Mucosa of rectum (tissue), 2 donors: ENCODE measurements around the gene PLCXD3.

Experiments
- H3K27ac ChIP-seq, 2 donors: one replicate each; pipeline ENCODE4 v1.7.0; 2013; ENCODE audit warnings: inconsistent platforms in 2 of 2, low read depth in 2 of 2, low read length in 2 of 2
- H3K27me3 ChIP-seq, 2 donors: one replicate each; pipeline ENCODE4 v1.7.0; 2013; ENCODE audit warnings: low read length in 2 of 2; ENCODE audit not compliant: control insufficient read depth in 2 of 2, insufficient read depth in 2 of 2
- H3K36me3 ChIP-seq, 2 donors: one replicate each; pipeline ENCODE4 v1.7.0; 2013; ENCODE audit warnings: low read length in 2 of 2; ENCODE audit not compliant: control insufficient read depth in 2 of 2, insufficient read depth in 2 of 2
- H3K4me1 ChIP-seq, 2 donors: one replicate each; pipeline ENCODE4 v1.7.0; 2013; ENCODE audit warnings: low read length in 2 of 2, mild to moderate bottlenecking in 1 of 2; ENCODE audit not compliant: control insufficient read depth in 2 of 2, insufficient read depth in 2 of 2
- H3K4me3 ChIP-seq, 2 donors: one replicate each; pipeline ENCODE4 v1.7.0; 2013; ENCODE audit warnings: low read length in 2 of 2
- H3K9ac ChIP-seq, 2 donors: one replicate each; pipeline ENCODE4 v1.7.0; 2013; ENCODE audit warnings: low read length in 2 of 2, low read depth in 1 of 2, mild to moderate bottlenecking in 1 of 2
- H3K9me3 ChIP-seq, 2 donors: one replicate each; pipeline ENCODE4 v1.7.0; 2013; ENCODE audit warnings: low read length in 2 of 2; ENCODE audit not compliant: control insufficient read depth in 2 of 2
- donor health status: healthy.
- donor health status: Normal muscosa, but diverticular disease.

The PLCXD3 gene

GRCh38 chr5:41510176-41510831 lies at the start of gene PLCXD3:
Gene PLCXD3, minus strand, starts transcription at chr5:41510601. Its CDS starts 75 bp downstream, at chr5:41510526.
- no peak within 1 kb of the TSS for H3K27ac ChIP-seq
- H3K4me3 ChIP-seq = peak within 1 kb of the TSS; percentile 37 to 56
- H3K36me3 ChIP-seq = no peaks in the 10 kb centered on the region
- no peaks in the 10 kb centered on the region for H3K9me3 ChIP-seq
- no peaks in the 10 kb centered on the region for H3K4me1 ChIP-seq
- peaks cover 7 to 13% of the 10 kb centered on the region in 2 donors for H3K27me3 ChIP-seq
- H3K9ac ChIP-seq = no peak within 1 kb of the TSS

GRCh38 chr5:41559184-41559583 lies 48.8 kb upstream of the PLCXD3 start:
- Histone ChIP-seq H3K9me3 (no peaks in the 10 kb centered on the region), H3K27me3 (no peaks in the 10 kb centered on the region), H3K27ac (no peak overlapping the region), H3K4me3 (no peak overlapping the region), H3K4me1 (no peaks in the 10 kb centered on the region), H3K36me3 (no peaks in the 10 kb centered on the region), H3K9ac (no peak overlapping the region)

GRCh38 chr5:41558295-41558694 lies 47.9 kb upstream of the PLCXD3 start:
- Histone ChIP-seq H3K36me3 (no peaks in the 10 kb centered on the region), H3K9ac (no peak overlapping the region), H3K4me1 (no peaks in the 10 kb centered on the region)

GRCh38 chr5:41547991-41548390 lies 37.6 kb upstream of the PLCXD3 start:
- Histone ChIP-seq H3K27me3 (no peaks in the 10 kb centered on the region), H3K27ac (no peak overlapping the region), H3K4me1 (no peaks in the 10 kb centered on the region), H3K4me3 (no peak overlapping the region), H3K9me3 (no peaks in the 10 kb centered on the region), H3K36me3 (no peaks in the 10 kb centered on the region), H3K9ac (no peak overlapping the region)

More at GRCh38 chr5:41558295-41558694, 47.9 kb upstream of the PLCXD3 start:
- no peak overlapping the region for H3K4me3 ChIP-seq
- no peak overlapping the region for H3K27ac ChIP-seq
- no peaks in the 10 kb centered on the region for H3K9me3 ChIP-seq
- H3K27me3 ChIP-seq = no peaks in the 10 kb centered on the region

- no peaks in the 10 kb centered on the region for H3K27me3 ChIP-seq
- H3K4me3 ChIP-seq = no peak overlapping the region
- H3K4me1 ChIP-seq = no peaks in the 10 kb centered on the region
- no peak overlapping the region for H3K27ac ChIP-seq
- no peak overlapping the region for H3K9ac ChIP-seq
- no peaks in the 10 kb centered on the region for H3K36me3 ChIP-seq
- H3K9me3 ChIP-seq = no peaks in the 10 kb centered on the region
These were observed 31.8 kb upstream of the PLCXD3 start for GRCh38 chr5:41542183-41542582.

- H3K9me3 ChIP-seq = no peaks in the 10 kb centered on the region
These were observed 29.1 kb upstream of the PLCXD3 start for GRCh38 chr5:41539454-41539853.

GRCh38 chr5:41537581-41537980 lies 27.2 kb upstream of the PLCXD3 start:
- H3K9me3 ChIP-seq = no peaks in the 10 kb centered on the region
- no peak overlapping the region for H3K4me3 ChIP-seq
- no peaks in the 10 kb centered on the region for H3K36me3 ChIP-seq
- H3K9ac ChIP-seq = no peak overlapping the region
- H3K27me3 ChIP-seq = no peaks in the 10 kb centered on the region
- no peaks in the 10 kb centered on the region for H3K4me1 ChIP-seq
- no peak overlapping the region for H3K27ac ChIP-seq

More at GRCh38 chr5:41539454-41539853, 29.1 kb upstream of the PLCXD3 start:
- Histone ChIP-seq H3K4me3 (no peak overlapping the region), H3K4me1 (no peaks in the 10 kb centered on the region), H3K27me3 (no peaks in the 10 kb centered on the region), H3K9ac (no peak overlapping the region), H3K36me3 (no peaks in the 10 kb centered on the region), H3K27ac (no peak overlapping the region)

- no peaks in the 10 kb centered on the region for H3K36me3 ChIP-seq
- H3K9me3 ChIP-seq = peaks cover 0 to 2% of the 10 kb centered on the region in 2 donors
- H3K4me3 ChIP-seq = no peak overlapping the region
- no peak overlapping the region for H3K27ac ChIP-seq
- H3K4me1 ChIP-seq = no peaks in the 10 kb centered on the region
- no peak overlapping the region for H3K9ac ChIP-seq
- no peaks in the 10 kb centered on the region for H3K27me3 ChIP-seq
These were observed 22.1 kb upstream of the PLCXD3 start for GRCh38 chr5:41532485-41532884.

- no peaks in the 10 kb centered on the region for H3K4me1 ChIP-seq
- H3K27ac ChIP-seq = no peak overlapping the region
- H3K9ac ChIP-seq = no peak overlapping the region
- no peaks in the 10 kb centered on the region for H3K27me3 ChIP-seq
- H3K4me3 ChIP-seq = no peak overlapping the region
- no peaks in the 10 kb centered on the region for H3K36me3 ChIP-seq
- H3K9me3 ChIP-seq = peaks cover 0 to 4% of the 10 kb centered on the region in 2 donors
These were observed 16.9 kb upstream of the PLCXD3 start for GRCh38 chr5:41527201-41527779.

GRCh38 chr5:41526699-41527098 lies 16.3 kb upstream of the PLCXD3 start:
- no peak overlapping the region for H3K27ac ChIP-seq

More at GRCh38 chr5:41526699-41527098, 16.3 kb upstream of the PLCXD3 start:
- H3K27me3 ChIP-seq = no peaks in the 10 kb centered on the region
- H3K9me3 ChIP-seq = peaks cover 0 to 4% of the 10 kb centered on the region in 2 donors
- no peak overlapping the region for H3K9ac ChIP-seq
- no peaks in the 10 kb centered on the region for H3K36me3 ChIP-seq
- no peak overlapping the region for H3K4me3 ChIP-seq
- H3K4me1 ChIP-seq = no peaks in the 10 kb centered on the region
